Measurements from ENCODE around the gene PRSS16. TPM values are rescaled to one million over a fixed set of nuclear protein-coding genes. Genes with fewer than 3 reads are reported as not detected.

PRSS16 gene
- total and polyA plus RNA-seq, 9 donors: 1.7 to 16.9 (median 3.2) TPM

GRCh38 chr6:27295301-27296079 lies 48.0 kb downstream of the PRSS16 start:
- Histone ChIP-seq H3K27ac (no peak overlapping the region), H3K36me3 (no peaks in the 10 kb centered on the region), H3K27me3 (no peaks in the 10 kb centered on the region), H3K4me1 (ENCODE audit: insufficient read depth) (no peaks in the 10 kb centered on the region), H3K9me3 (peaks cover 0 to 18% of the 10 kb centered on the region in 2 donors), H3K4me3 (no peak overlapping the region)
- intact Hi-C loops (cut with DNase I): no loop called here
- DNase-seq: no peak
- TF ChIP-seq EP300 (IDR thresholded peaks at IDR 0.05) (no peak), CTCF (IDR thresholded peaks at IDR 0.05) (no peak), POLR2A (IDR thresholded peaks at IDR 0.05) (no peak)
- WGBS, 3 donors: 3 to 4% (median 4%) methylated on average over 20 of the region's 20 CpGs

GRCh38 chr6:27296106-27296783 lies 48.7 kb downstream of the PRSS16 start:
- TF ChIP-seq EP300 (IDR thresholded peaks at IDR 0.05): no peak
- no peak for TF ChIP-seq POLR2A (IDR thresholded peaks at IDR 0.05)
- no peak for TF ChIP-seq CTCF (IDR thresholded peaks at IDR 0.05)
- Histone ChIP-seq H3K4me3 (no peak overlapping the region), H3K4me1 (ENCODE audit: insufficient read depth) (no peaks in the 10 kb centered on the region), H3K27me3 (no peaks in the 10 kb centered on the region), H3K36me3 (no peaks in the 10 kb centered on the region), H3K27ac (no peak overlapping the region), H3K9me3 (peaks cover 0 to 18% of the 10 kb centered on the region in 2 donors)
- intact Hi-C loops (cut with DNase I): no loop called here
- 3 to 4% (median 4%) methylated on average over 27 of the region's 27 CpGs for WGBS, 3 donors
- no peak for DNase-seq

GRCh38 chr6:27297484-27297856 lies 50.0 kb downstream of the PRSS16 start:
- Histone ChIP-seq H3K27me3 (no peaks in the 10 kb centered on the region), H3K4me3 (no peak overlapping the region), H3K9me3 (peaks cover 0 to 15% of the 10 kb centered on the region in 2 donors), H3K27ac (no peak overlapping the region), H3K4me1 (ENCODE audit: insufficient read depth) (no peaks in the 10 kb centered on the region), H3K36me3 (no peaks in the 10 kb centered on the region)
- no peak for TF ChIP-seq EP300 (IDR thresholded peaks at IDR 0.05)
- no peak for TF ChIP-seq POLR2A (IDR thresholded peaks at IDR 0.05)
- no peak for TF ChIP-seq CTCF (IDR thresholded peaks at IDR 0.05)
- intact Hi-C loops (cut with DNase I): no loop called here
- DNase-seq: no peak
- 6 to 11% (median 10%) methylated on average over 7 of the region's 7 CpGs for WGBS, 3 donors

- no peaks in the 10 kb centered on the region for H3K27me3 ChIP-seq
- 20 to 26% (median 23%) methylated on average over 22 of the region's 22 CpGs for WGBS, 3 donors
- no peaks in the 10 kb centered on the region for H3K36me3 ChIP-seq
- no peak overlapping the region for H3K27ac ChIP-seq
- H3K9me3 ChIP-seq: peaks cover 0 to 13% of the 10 kb centered on the region in 2 donors
- no peak for TF ChIP-seq CTCF (IDR thresholded peaks at IDR 0.05)
- TF ChIP-seq EP300 (IDR thresholded peaks at IDR 0.05): no peak
- TF ChIP-seq POLR2A (IDR thresholded peaks at IDR 0.05): no peak
- no peak for DNase-seq
- H3K4me1 ChIP-seq (ENCODE audit: insufficient read depth): no peaks in the 10 kb centered on the region
- no peak overlapping the region for H3K4me3 ChIP-seq
- intact Hi-C loops (cut with DNase I): no loop called here
These were observed 50.6 kb downstream of the PRSS16 start for GRCh38 chr6:27297857-27298730.

Data from ovary (tissue), 9 donors.